HL-60 (cell line): ENCODE results near the gene INTS7.

Experiments used
- CTCF ChIP-seq: IDR thresholded peaks from one replicate; pipeline ENCODE4 v1.5.1; 2011; ENCODE audit warnings: low read length, control low read depth, inconsistent platforms; ENCODE audit not compliant: insufficient read depth
- POLR2AphosphoS5 ChIP-seq: IDR thresholded peaks from 2 replicates; pipeline ENCODE4 v1.6.1; 2012; ENCODE audit warnings: low read depth
- REST ChIP-seq: IDR thresholded peaks from 2 replicates; pipeline ENCODE4 v1.6.1; 2012; ENCODE audit warnings: low read depth; ENCODE audit not compliant: insufficient replicate concordance

- TF ChIP-seq POLR2AphosphoS5 (no peak), CTCF (peak; percentile 98), REST (no peak)
Measured at GRCh38 chr1:212012034-212012740, 23.2 kb downstream of the INTS7 start.
